NB4 (cell line): ENCODE results near the gene ACSF2.
A peak's percentile ranks its signal among the peaks of the same experiment; 100 is the strongest.

Source experiments
- DNase-seq: peaks from one replicate; pipeline ENCODE4 v3.0.0; 2010; ENCODE audit warnings: low read depth
- H3K4me3 ChIP-seq: one replicate; pipeline ENCODE4 v1.5.1; 2011; ENCODE audit warnings: mild to moderate bottlenecking, low read depth, low read length, moderate library complexity
- CTCF ChIP-seq: IDR thresholded peaks from one replicate; pipeline ENCODE4 v1.5.1; 2012; ENCODE audit warnings: low read depth, low read length
- MAX ChIP-seq: IDR thresholded peaks from 2 replicates; pipeline ENCODE4 v1.6.1; 2011; ENCODE audit warnings: low read depth, low read length
- MYC ChIP-seq: IDR thresholded peaks from 2 replicates; pipeline ENCODE4 v1.6.1; 2011; ENCODE audit warnings: low read depth, low read length
- POLR2A ChIP-seq: IDR thresholded peaks from 2 replicates; pipeline ENCODE4 v1.6.1; 2011; ENCODE audit warnings: mild to moderate bottlenecking; ENCODE audit not compliant: insufficient read length; ENCODE audit errors: extremely low read depth

Gene ACSF2

GRCh38 chr17:50425682-50426471 lies at the start of gene ACSF2:
ACSF2 (plus strand) TSS chr17:50426218; CDS start chr17:50426262, 44 bp downstream.
- TF ChIP-seq MYC (no peak), POLR2A (peak; percentile 46), MAX (no peak), CTCF (no peak)
- H3K4me3 ChIP-seq: peak within 1 kb of the TSS; percentile 61
- peak; percentile 68 for DNase-seq

GRCh38 chr17:50379351-50380132 lies 46.5 kb upstream of the ACSF2 start:
- H3K4me3 ChIP-seq: no peak overlapping the region
- DNase-seq: no peak
- TF ChIP-seq MYC (no peak), MAX (no peak), POLR2A (no peak), CTCF (no peak)

GRCh38 chr17:50380369-50381259 lies 45.4 kb upstream of the ACSF2 start:
- DNase-seq: no peak
- H3K4me3 ChIP-seq: no peak overlapping the region
- peak; percentile 14 for TF ChIP-seq CTCF
- no peak for TF ChIP-seq MYC
- TF ChIP-seq MAX: no peak
- peak; percentile 7 for TF ChIP-seq POLR2A

GRCh38 chr17:50381260-50381815 lies 44.7 kb upstream of the ACSF2 start:
- no peak overlapping the region for H3K4me3 ChIP-seq
- no peak for DNase-seq
- TF ChIP-seq MYC (no peak), MAX (no peak), POLR2A (no peak), CTCF (no peak)

- H3K4me3 ChIP-seq: no peak overlapping the region
- DNase-seq: no peak
- TF ChIP-seq MAX (no peak), POLR2A (no peak), MYC (no peak), CTCF (no peak)
Measured at GRCh38 chr17:50381920-50382319, 44.1 kb upstream of the ACSF2 start.
